Nephron progenitor cell (in vitro differentiated cells): ENCODE measurements around the gene AVEN.

ENCODE experiments used
- DNase-seq: peaks from one replicate; pipeline ENCODE4 v3.0.0; 2021
- H3K27ac Mint-ChIP-seq: 2 replicates; pipeline ENCODE4 v1.8.0; 2021; ENCODE audit warnings: mild to moderate bottlenecking, moderate library complexity, mixed read lengths
- H3K27me3 Mint-ChIP-seq: 2 replicates; pipeline ENCODE4 v1.8.0; 2021; ENCODE audit warnings: mild to moderate bottlenecking, low read depth, mixed read lengths; ENCODE audit not compliant: poor library complexity
- H3K36me3 Mint-ChIP-seq: 2 replicates; pipeline ENCODE4 v1.8.0; 2021; ENCODE audit warnings: low read depth, mixed read lengths
- H3K4me1 Mint-ChIP-seq: 2 replicates; pipeline ENCODE4 v1.8.0; 2021; ENCODE audit warnings: mixed read lengths
- H3K4me3 Mint-ChIP-seq: 2 replicates; pipeline ENCODE4 v1.8.0; 2021; ENCODE audit warnings: mild to moderate bottlenecking, moderate library complexity, mixed read lengths
- H3K9me3 Mint-ChIP-seq: 2 replicates; pipeline ENCODE4 v1.8.0; 2021; ENCODE audit warnings: mild to moderate bottlenecking, moderate library complexity, mixed read lengths
- CTCF ChIP-seq: fragments of 200-600 bp; sonication (generic); IDR thresholded peaks from 2 replicates; pipeline ENCODE4 v1.5.0; 2021; ENCODE audit warnings: antibody characterized with exemption

Gene AVEN

DNA sequence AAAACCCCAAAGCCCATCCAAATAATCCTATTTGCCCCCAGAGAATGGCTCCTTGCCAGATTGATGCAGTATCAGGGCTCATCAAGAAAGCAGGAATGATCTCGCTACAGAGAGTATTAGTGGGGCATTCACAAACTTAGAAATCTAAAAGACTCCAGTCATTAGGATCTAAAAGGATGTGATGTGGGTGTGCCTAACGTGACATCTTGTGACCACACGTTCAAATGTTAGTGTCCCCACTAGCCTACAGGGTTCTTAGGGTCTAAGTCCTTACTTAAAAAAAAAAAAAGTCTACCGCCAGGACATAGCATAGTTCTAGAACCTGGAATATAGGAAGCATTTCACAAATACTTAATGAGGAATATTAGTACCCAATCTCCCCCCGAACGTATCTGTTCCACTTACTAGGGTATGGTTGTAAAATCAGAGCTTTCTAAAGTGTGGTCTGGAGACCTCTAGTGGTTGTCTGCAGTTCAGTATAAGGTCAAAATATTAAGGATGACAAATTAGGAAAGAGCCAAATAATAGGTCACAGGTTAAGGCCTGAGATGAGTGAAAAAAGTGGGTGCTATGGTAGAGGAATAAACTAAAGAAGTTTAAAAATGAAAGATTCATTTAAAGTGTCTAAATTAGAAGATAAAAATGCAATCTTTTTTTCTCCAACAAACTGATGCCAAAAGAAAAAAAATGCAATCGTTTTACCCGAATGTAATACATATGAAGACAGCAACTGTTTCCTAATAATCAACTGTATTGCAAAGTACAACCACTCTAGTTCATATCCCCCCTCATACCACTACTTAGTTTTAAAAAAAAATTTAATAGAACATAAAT lies 75.0 kb downstream of the AVEN start:
- TF ChIP-seq CTCF: peak; percentile 67
- Mint-ChIP-seq H3K9me3 (no peaks in the 10 kb centered on the region), H3K27ac (no peak overlapping the region), H3K27me3 (no peaks in the 10 kb centered on the region), H3K36me3 (no peaks in the 10 kb centered on the region), H3K4me3 (no peak overlapping the region), H3K4me1 (peaks cover 18% of the 10 kb centered on the region)
- no peak for DNase-seq

DNA sequence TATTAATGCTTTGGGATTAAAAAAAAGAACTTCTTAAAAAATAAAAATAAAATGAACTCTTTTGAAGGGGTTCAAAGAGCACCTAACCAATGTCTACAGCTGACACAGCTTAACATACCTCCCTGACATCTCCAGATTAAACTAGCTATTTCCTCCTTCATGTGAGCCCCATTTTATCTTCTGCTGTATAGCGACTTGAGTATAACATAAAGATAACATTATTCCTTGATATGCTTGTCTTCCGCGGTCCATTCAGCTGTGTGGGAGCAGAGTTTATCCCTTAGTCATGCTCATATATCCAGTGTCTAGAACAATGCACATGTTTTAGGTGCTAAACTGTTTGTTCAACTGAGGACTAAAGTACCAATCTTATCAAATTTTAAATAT lies 78.5 kb downstream of the AVEN start:
- H3K4me3 Mint-ChIP-seq: no peak overlapping the region
- H3K36me3 Mint-ChIP-seq: no peaks in the 10 kb centered on the region
- no peaks in the 10 kb centered on the region for H3K27me3 Mint-ChIP-seq
- H3K9me3 Mint-ChIP-seq: no peaks in the 10 kb centered on the region
- no peak overlapping the region for H3K27ac Mint-ChIP-seq
- no peak for DNase-seq
- peaks cover 11% of the 10 kb centered on the region for H3K4me1 Mint-ChIP-seq
- no peak for TF ChIP-seq CTCF

DNA sequence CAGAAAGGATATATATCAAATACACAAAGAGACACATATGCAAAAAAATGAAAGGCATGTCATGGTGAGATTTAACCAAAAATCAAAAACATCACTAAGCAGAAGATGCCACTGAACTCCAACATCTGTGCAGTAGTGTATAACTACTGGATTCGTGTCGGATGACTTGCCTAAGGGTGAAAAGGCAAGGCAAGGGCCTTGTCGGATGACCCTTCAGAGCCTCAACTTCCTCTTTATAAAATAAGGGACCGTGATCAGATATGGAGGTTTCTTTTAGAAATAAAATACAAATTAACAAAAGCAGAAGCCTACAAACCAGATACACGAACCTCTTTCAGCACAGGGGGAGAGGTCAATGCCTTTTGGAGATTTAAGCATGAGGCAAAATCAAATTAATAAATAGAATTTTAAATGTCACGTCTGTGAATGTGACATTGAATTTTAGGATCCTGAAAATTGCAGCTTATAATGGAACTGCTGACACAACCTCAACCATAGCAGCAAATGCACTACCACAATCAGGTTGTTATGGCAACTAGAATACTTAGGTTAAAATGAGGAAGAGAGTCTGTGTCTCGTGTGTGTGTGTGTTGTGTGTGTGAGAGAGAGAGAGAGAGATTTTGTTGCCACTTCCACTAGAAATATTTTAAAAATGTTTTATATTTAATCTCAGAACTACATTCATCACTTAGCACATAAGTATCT lies 79.0 kb downstream of the AVEN start:
- TF ChIP-seq CTCF: no peak
- Mint-ChIP-seq H3K4me1 (peaks cover 11% of the 10 kb centered on the region), H3K9me3 (no peaks in the 10 kb centered on the region), H3K36me3 (no peaks in the 10 kb centered on the region), H3K4me3 (no peak overlapping the region), H3K27ac (no peak overlapping the region), H3K27me3 (no peaks in the 10 kb centered on the region)
- DNase-seq: no peak

- H3K4me1 Mint-ChIP-seq: peaks cover 5% of the 10 kb centered on the region
- no peak for TF ChIP-seq CTCF
- no peaks in the 10 kb centered on the region for H3K36me3 Mint-ChIP-seq
- no peak for DNase-seq
- no peaks in the 10 kb centered on the region for H3K27me3 Mint-ChIP-seq
- H3K4me3 Mint-ChIP-seq: no peak overlapping the region
- no peak overlapping the region for H3K27ac Mint-ChIP-seq
- H3K9me3 Mint-ChIP-seq: peaks cover 14% of the 10 kb centered on the region
Measured at GRCh38 chr15:33956397-33956796, 82.6 kb downstream of the AVEN start.

GRCh38 chr15:33955945-33956344 lies 83.1 kb downstream of the AVEN start:
- Mint-ChIP-seq H3K4me3 (no peak overlapping the region), H3K36me3 (no peaks in the 10 kb centered on the region), H3K27me3 (no peaks in the 10 kb centered on the region), H3K27ac (no peak overlapping the region), H3K4me1 (peaks cover 5% of the 10 kb centered on the region), H3K9me3 (peaks cover 14% of the 10 kb centered on the region)
- DNase-seq: no peak
- no peak for TF ChIP-seq CTCF

- H3K4me1 Mint-ChIP-seq: peaks cover 9% of the 10 kb centered on the region
- peak overlapping the region; percentile 11 for H3K27ac Mint-ChIP-seq
- H3K4me3 Mint-ChIP-seq: no peak overlapping the region
- no peaks in the 10 kb centered on the region for H3K27me3 Mint-ChIP-seq
- peaks cover 20% of the 10 kb centered on the region for H3K9me3 Mint-ChIP-seq
- no peak for DNase-seq
- no peak for TF ChIP-seq CTCF
- peaks cover 18% of the 10 kb centered on the region for H3K36me3 Mint-ChIP-seq
Measured at GRCh38 chr15:33946152-33946551, 92.9 kb downstream of the AVEN start.
